SK-N-SH (cell line): Measurements from ENCODE around the gene ADAP2. TPM values are rescaled to one million over a fixed set of nuclear protein-coding genes. Genes with fewer than 3 reads are reported as not detected.
"Not testable (repeated sequence)": the region's sequence is repeated elsewhere in the genome, so short reads cannot be mapped to it uniquely, and the experiment has no call there.

Experiments used
- CTCF ChIA-PET: fragments of 300-600, 350-600 bp; formaldehyde crosslinking; extraction: SDS; loops from one replicate; lab custom pipeline; 2021; lab: Yijun Ruan, JAX
- POLR2A ChIA-PET: fragments of 350-600 bp; sonication (Branson Sonifier 250); formaldehyde crosslinking; extraction: SDS; loops from one replicate; lab custom pipeline; 2020; ENCODE audit warnings: antibody characterized with exemption, inconsistent platforms; lab: Yijun Ruan, JAX
- DNase-seq: peaks from one replicate; pipeline ENCODE4 v3.0.0; 2012
- H2AFZ ChIP-seq: fragments of 200-600 bp; sonication (generic); 2 replicates; pipeline ENCODE4 v1.8.1; 2016; ENCODE audit warnings: antibody characterized with exemption, mild to moderate bottlenecking, low read depth
- H3F3A ChIP-seq: fragments of 200-600 bp; sonication (generic); replicated peaks from 2 replicates; pipeline ENCODE3; 2016; ENCODE audit warnings: antibody characterized with exemption, mild to moderate bottlenecking; ENCODE audit not compliant: insufficient read depth
- H3K27ac ChIP-seq, 2 experiments: fragments of 200-500 bp in 1 of 2; fragments of 200-600 bp in 1 of 2; sonication (Bioruptor generic) in 1 of 2; sonication (generic), shearing (Covaris generic) in 1 of 2; 2 replicates each; pipeline versions ENCODE4 v1.5.1 to v1.6.1; 2014 to 2016; ENCODE audit warnings: low read depth in 2 of 2, inconsistent platforms in 1 of 2, low read length in 1 of 2, mild to moderate bottlenecking in 1 of 2, mixed read lengths in 1 of 2
- H3K27me3 ChIP-seq: fragments of 200-600 bp; sonication (generic), shearing (Covaris generic); 2 replicates; pipeline ENCODE4 v1.6.1; 2016; ENCODE audit warnings: mixed run types; ENCODE audit not compliant: insufficient read depth
- H3K36me3 ChIP-seq, 2 experiments: fragments of 200-500 bp in 1 of 2; fragments of 200-600 bp in 1 of 2; sonication (Bioruptor generic) in 1 of 2; sonication (generic) in 1 of 2; replicated peaks in 1 of 2; 2 replicates each; pipeline versions ENCODE3 to v1.5.1; 2014 to 2016; ENCODE audit warnings: low read length in 1 of 2, mild to moderate bottlenecking in 1 of 2; ENCODE audit not compliant: insufficient read depth in 2 of 2, control insufficient read depth in 1 of 2
- H3K4me1 ChIP-seq, 2 experiments: fragments of 200-500 bp in 1 of 2; fragments of 200-600 bp in 1 of 2; sonication (Bioruptor generic) in 1 of 2; sonication (generic), shearing (Covaris generic) in 1 of 2; 2 replicates each; pipeline versions ENCODE4 v1.5.1 to v1.6.1; 2014 to 2016; ENCODE audit warnings: low read depth in 1 of 2, low read length in 1 of 2, mixed run types in 1 of 2; ENCODE audit not compliant: insufficient read depth in 2 of 2, control insufficient read depth in 1 of 2
- H3K4me2 ChIP-seq: fragments of 200-600 bp; sonication (generic), shearing (Covaris generic); 2 replicates; pipeline ENCODE4 v1.6.1; 2017; ENCODE audit warnings: mixed run types
- H3K4me3 ChIP-seq, 2 experiments: fragments of 200-500 bp in 1 of 2; fragments of 200-600 bp in 1 of 2; sonication (Bioruptor generic) in 1 of 2; sonication (generic), shearing (Covaris generic) in 1 of 2; 2 replicates each; pipeline versions ENCODE4 v1.5.1 to v1.8.1; 2014 to 2016; ENCODE audit warnings: low read depth in 2 of 2, inconsistent platforms in 1 of 2, low read length in 1 of 2, mild to moderate bottlenecking in 1 of 2, mixed read lengths in 1 of 2, moderate library complexity in 1 of 2
- H3K79me2 ChIP-seq: fragments of 200-600 bp; sonication (generic); 2 replicates; pipeline ENCODE4 v1.8.1; 2017; ENCODE audit warnings: mild to moderate bottlenecking; ENCODE audit not compliant: insufficient read depth
- H3K9ac ChIP-seq: fragments of 200-600 bp; sonication (generic); 2 replicates; pipeline ENCODE4 v1.6.1; 2017; ENCODE audit warnings: mixed run types
- H3K9me2 ChIP-seq: fragments of 200-600 bp; sonication (generic); 2 replicates; pipeline ENCODE4 v1.6.1; 2017; ENCODE audit warnings: mixed run types
- H3K9me3 ChIP-seq: fragments of 200-600 bp; sonication (generic); 2 replicates; pipeline ENCODE4 v1.6.1; 2017; ENCODE audit warnings: mixed run types, mild to moderate bottlenecking, moderate library complexity
- H4K20me1 ChIP-seq: fragments of 200-600 bp; sonication (generic); 2 replicates; pipeline ENCODE4 v1.6.1; 2017; ENCODE audit warnings: mild to moderate bottlenecking, mixed run types; ENCODE audit not compliant: insufficient read depth
- ELF1 ChIP-seq: IDR thresholded peaks from 2 replicates; pipeline ENCODE4 v1.4.0; 2012
- EZH2phosphoT487 ChIP-seq: fragments of 200-600 bp; sonication (generic); IDR thresholded peaks from 2 replicates; pipeline ENCODE4 v1.6.1; 2017; ENCODE audit warnings: low read depth, mixed run types, mild to moderate bottlenecking, antibody characterized with exemption, moderate library complexity, borderline replicate concordance
- FOSL2 ChIP-seq: IDR thresholded peaks from 2 replicates; pipeline ENCODE4 v1.4.0; 2012; ENCODE audit warnings: low read depth, mild to moderate bottlenecking, moderate library complexity, borderline replicate concordance
- FOXJ3 ChIP-seq: sonication (generic); formaldehyde crosslinking; IDR thresholded peaks from 2 replicates; pipeline ENCODE4 v1.5.1; 2020; ENCODE audit warnings: mild to moderate bottlenecking, missing genetic modification reagents
- FOXM1 ChIP-seq: IDR thresholded peaks from 2 replicates; pipeline ENCODE4 v1.4.0; 2012; ENCODE audit warnings: low read depth, mild to moderate bottlenecking
- GATA2 ChIP-seq: sonication (generic); formaldehyde crosslinking; IDR thresholded peaks from 2 replicates; pipeline ENCODE4 v1.5.0; 2020; ENCODE audit warnings: mild to moderate bottlenecking, missing genetic modification reagents
- NFIC ChIP-seq: IDR thresholded peaks from 2 replicates; pipeline ENCODE4 v1.4.0; 2012; ENCODE audit warnings: borderline replicate concordance
- NRF1 ChIP-seq: IDR thresholded peaks from 2 replicates; pipeline ENCODE4 v1.6.1; 2012; ENCODE audit warnings: low read depth, mild to moderate bottlenecking, low read length
- RFX5 ChIP-seq: IDR thresholded peaks from 2 replicates; pipeline ENCODE4 v1.6.1; 2012; ENCODE audit warnings: mild to moderate bottlenecking, improper control_type of control experiment, low read length
- RXRA ChIP-seq: IDR thresholded peaks from 2 replicates; pipeline ENCODE4 v1.4.0; 2012; ENCODE audit warnings: low read depth, mild to moderate bottlenecking, borderline replicate concordance
- SIN3A ChIP-seq: IDR thresholded peaks from 2 replicates; pipeline ENCODE4 v1.6.1; 2012; ENCODE audit warnings: low read depth, mild to moderate bottlenecking, low read length, moderate library complexity, borderline replicate concordance
- SMC3 ChIP-seq: IDR thresholded peaks from 2 replicates; pipeline ENCODE4 v1.6.1; 2012; ENCODE audit warnings: low read depth, low read length, improper control_type of control experiment
- TAF1 ChIP-seq: IDR thresholded peaks from 2 replicates; pipeline ENCODE4 v1.6.1; 2012; ENCODE audit warnings: low read depth, mild to moderate bottlenecking, low read length, moderate library complexity, borderline replicate concordance
- TCF12 ChIP-seq: IDR thresholded peaks from 2 replicates; pipeline ENCODE4 v1.4.0; 2012
- USF1 ChIP-seq: IDR thresholded peaks from 2 replicates; pipeline ENCODE4 v1.4.0; 2012; ENCODE audit warnings: low read depth, borderline replicate concordance
- YY1 ChIP-seq: IDR thresholded peaks from 2 replicates; pipeline ENCODE4 v1.4.0; 2012; ENCODE audit warnings: low read depth, mild to moderate bottlenecking
- ZBTB33 ChIP-seq: IDR thresholded peaks from 2 replicates; pipeline ENCODE4 v1.4.0; 2012; ENCODE audit warnings: low read depth, borderline replicate concordance
- WGBS: methylation state at CpG from one replicate; pipeline ENCODE4 v1.1.6; 2017; ENCODE audit warnings: low lambda C conversion rate; 5-methylcytosine and 5-hydroxymethylcytosine counted together
- polyA plus RNA-seq, 3 experiments: library from polyadenylated mRNA; depleted of rRNA; stranded (reverse); fragments of >200 nt; gene quantifications; 2 replicates each; pipeline ENCODE4 v1.2.3, GENCODE V29; 2012
- TF ChIP-seq, protein P1 (sequence below): fragments of 150-350 bp; IDR thresholded peaks from 2 replicates; pipeline ENCODE4 v1.6.1; 2017; ENCODE audit warnings: antibody characterized with exemption, low read length, low read depth, borderline replicate concordance
- TF ChIP-seq, protein P2 (sequence below): fragments of 200-600 bp; sonication (generic); IDR thresholded peaks from 2 replicates; pipeline ENCODE4 v1.6.1; 2017; ENCODE audit warnings: antibody characterized with exemption, mild to moderate bottlenecking, moderate library complexity

ADAP2 gene
- polyA plus RNA-seq, 1 of the 3 experiments (the other 2 are of a cell fraction): 0.39 TPM

DNA sequence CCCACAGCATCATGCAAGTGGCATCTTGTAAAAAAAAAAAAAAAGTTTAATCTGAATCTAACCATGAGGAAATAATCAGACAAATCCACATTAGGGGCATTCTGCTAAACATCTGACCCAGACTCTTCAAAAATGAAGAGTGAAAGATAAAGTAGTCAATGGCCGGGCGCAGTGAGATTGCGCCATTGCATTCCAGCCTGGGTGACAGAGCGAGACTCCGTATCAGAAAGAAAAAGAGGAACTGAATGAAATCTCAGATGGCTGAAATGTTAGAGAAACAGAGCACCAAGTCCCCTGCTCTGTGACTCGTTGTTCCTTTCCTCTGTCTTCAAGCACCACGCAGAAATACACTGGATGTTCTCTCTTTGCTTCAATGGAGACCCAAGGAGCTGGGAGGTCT, 36.4 kb downstream of the ADAP2 start (continued):
- TF ChIP-seq, protein P1, sequence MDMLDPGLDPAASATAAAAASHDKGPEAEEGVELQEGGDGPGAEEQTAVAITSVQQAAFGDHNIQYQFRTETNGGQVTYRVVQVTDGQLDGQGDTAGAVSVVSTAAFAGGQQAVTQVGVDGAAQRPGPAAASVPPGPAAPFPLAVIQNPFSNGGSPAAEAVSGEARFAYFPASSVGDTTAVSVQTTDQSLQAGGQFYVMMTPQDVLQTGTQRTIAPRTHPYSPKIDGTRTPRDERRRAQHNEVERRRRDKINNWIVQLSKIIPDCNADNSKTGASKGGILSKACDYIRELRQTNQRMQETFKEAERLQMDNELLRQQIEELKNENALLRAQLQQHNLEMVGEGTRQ: no peak
- TF ChIP-seq GATA2 (CRISPR knock-in tag): no peak
- TF ChIP-seq TCF12: no peak
- TF ChIP-seq FOSL2: no peak
- no peak for TF ChIP-seq SMC3
- no peak for TF ChIP-seq YY1
- TF ChIP-seq RFX5: no peak
- TF ChIP-seq NFIC: no peak

- Histone ChIP-seq H4K20me1 (no peaks in the 10 kb centered on the region), H3K4me2 (no peak overlapping the region), H2AFZ (no peak overlapping the region), H3K9me3 (no peaks in the 10 kb centered on the region), H3K9me2 (no peaks in the 10 kb centered on the region), H3K9ac (no peak overlapping the region), H3K4me3 (no peak overlapping the region), H3K27me3 (no peaks in the 10 kb centered on the region), H3F3A (no peaks in the 10 kb centered on the region), H3K79me2 (no peaks in the 10 kb centered on the region), H3K27ac (0 out of 4 replicates have a peak overlapping the region, but pooled peaks of 1 of the 2 experiments have one; percentile 1), H3K4me1 (no peaks in the 10 kb centered on the region), H3K36me3 (no peaks in the 10 kb centered on the region)
- no peak for DNase-seq
- ChIA-PET CTCF (no interaction called here), POLR2A (no interaction called here)
- 83% methylated on average over 9 of the region's 9 CpGs for WGBS
- TF ChIP-seq RFX5 (no peak), FOXM1 (no peak), GATA2 (CRISPR knock-in tag) (no peak), SMC3 (no peak), RXRA (no peak), TAF1 (no peak), USF1 (no peak), FOXJ3 (no peak), EZH2phosphoT487 (no peak), ELF1 (no peak), NRF1 (no peak), ZBTB33 (no peak), SIN3A (no peak)
- TF ChIP-seq, protein P2, sequence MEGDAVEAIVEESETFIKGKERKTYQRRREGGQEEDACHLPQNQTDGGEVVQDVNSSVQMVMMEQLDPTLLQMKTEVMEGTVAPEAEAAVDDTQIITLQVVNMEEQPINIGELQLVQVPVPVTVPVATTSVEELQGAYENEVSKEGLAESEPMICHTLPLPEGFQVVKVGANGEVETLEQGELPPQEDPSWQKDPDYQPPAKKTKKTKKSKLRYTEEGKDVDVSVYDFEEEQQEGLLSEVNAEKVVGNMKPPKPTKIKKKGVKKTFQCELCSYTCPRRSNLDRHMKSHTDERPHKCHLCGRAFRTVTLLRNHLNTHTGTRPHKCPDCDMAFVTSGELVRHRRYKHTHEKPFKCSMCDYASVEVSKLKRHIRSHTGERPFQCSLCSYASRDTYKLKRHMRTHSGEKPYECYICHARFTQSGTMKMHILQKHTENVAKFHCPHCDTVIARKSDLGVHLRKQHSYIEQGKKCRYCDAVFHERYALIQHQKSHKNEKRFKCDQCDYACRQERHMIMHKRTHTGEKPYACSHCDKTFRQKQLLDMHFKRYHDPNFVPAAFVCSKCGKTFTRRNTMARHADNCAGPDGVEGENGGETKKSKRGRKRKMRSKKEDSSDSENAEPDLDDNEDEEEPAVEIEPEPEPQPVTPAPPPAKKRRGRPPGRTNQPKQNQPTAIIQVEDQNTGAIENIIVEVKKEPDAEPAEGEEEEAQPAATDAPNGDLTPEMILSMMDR: no peak
Observed at GRCh38 chr17:30961209-30962188, 39.8 kb downstream of the ADAP2 start.

DNA sequence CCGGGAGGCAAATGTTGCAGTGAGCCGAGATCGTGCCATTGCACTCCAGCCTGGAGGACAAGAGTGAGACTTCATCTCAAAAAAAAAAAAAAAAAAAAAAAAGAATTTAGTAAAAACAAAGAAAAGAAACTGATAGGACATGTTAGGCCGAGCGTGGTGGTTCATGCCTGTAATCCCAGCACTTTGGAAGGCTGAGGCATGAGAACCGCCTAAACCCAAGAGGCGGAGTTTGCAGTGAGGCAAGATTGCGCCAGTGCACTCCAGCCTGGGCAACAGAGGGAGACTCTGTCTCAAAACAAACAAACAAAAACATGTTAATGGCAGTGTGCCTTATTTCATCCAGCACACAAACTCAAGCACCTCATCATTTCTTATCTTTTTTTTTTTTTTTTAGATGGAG, 42.6 kb downstream of the ADAP2 start:
- H3F3A ChIP-seq, H3K79me2 ChIP-seq, H3K9me3 ChIP-seq, POLR2A ChIA-PET, H3K4me2 ChIP-seq, H3K36me3 ChIP-seq, H3K27me3 ChIP-seq, H3K27ac ChIP-seq, H3K9ac ChIP-seq, H3K4me3 ChIP-seq, DNase-seq, CTCF ChIA-PET, H4K20me1 ChIP-seq, H3K9me2 ChIP-seq, H3K4me1 ChIP-seq, H2AFZ ChIP-seq: not testable (repeated sequence)
- WGBS: 95% methylated on average over 8 of the region's 8 CpGs
